ENCODE measurements around the gene KCNG3. TPM values are rescaled to one million over a fixed set of nuclear protein-coding genes. Genes with fewer than 3 reads are reported as not detected.

KCNG3 gene
- total RNA-seq, 2 donors from 2014 or later: 0.84 to 1.5 TPM

DNA sequence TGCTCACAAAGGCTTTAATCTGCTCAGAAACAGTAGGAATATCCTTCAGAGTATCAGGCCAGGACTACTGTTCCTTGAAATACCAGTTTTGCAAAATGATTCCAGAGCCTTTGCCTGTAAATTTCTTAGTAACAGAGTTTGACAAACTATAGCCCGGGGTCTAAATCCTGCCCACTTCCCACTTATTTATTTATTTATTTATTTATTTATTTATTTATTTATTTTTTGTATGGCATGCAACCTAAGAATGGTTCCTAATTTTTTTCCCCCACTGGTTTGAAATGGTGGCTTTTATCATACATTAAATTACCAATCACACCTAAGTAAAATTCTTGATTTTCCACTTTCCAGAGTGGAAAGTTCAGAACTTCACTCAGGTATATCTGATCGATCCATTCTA, 45.6 kb downstream of the KCNG3 start:
- Mint-ChIP-seq H3K36me3 (ENCODE audit: low read depth) (no peaks in the 10 kb centered on the region), H3K4me1 (no peaks in the 10 kb centered on the region), H3K9me3 (no peaks in the 10 kb centered on the region), H3K4me3 (no peak overlapping the region), H3K27ac (no peak overlapping the region), H3K27me3 (ENCODE audit: insufficient read depth) (no peaks in the 10 kb centered on the region)
- no peak overlapping the region for H3K27ac ChIP-seq (ENCODE audit: low read depth, low read length)
- TF ChIP-seq, protein P1, sequence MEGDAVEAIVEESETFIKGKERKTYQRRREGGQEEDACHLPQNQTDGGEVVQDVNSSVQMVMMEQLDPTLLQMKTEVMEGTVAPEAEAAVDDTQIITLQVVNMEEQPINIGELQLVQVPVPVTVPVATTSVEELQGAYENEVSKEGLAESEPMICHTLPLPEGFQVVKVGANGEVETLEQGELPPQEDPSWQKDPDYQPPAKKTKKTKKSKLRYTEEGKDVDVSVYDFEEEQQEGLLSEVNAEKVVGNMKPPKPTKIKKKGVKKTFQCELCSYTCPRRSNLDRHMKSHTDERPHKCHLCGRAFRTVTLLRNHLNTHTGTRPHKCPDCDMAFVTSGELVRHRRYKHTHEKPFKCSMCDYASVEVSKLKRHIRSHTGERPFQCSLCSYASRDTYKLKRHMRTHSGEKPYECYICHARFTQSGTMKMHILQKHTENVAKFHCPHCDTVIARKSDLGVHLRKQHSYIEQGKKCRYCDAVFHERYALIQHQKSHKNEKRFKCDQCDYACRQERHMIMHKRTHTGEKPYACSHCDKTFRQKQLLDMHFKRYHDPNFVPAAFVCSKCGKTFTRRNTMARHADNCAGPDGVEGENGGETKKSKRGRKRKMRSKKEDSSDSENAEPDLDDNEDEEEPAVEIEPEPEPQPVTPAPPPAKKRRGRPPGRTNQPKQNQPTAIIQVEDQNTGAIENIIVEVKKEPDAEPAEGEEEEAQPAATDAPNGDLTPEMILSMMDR (conservative IDR thresholded peaks at IDR 0.05): no peak
- H3K36me3 ChIP-seq (ENCODE audit: control insufficient read depth, insufficient read depth, low read length): no peaks in the 10 kb centered on the region
- H3K9me3 ChIP-seq (ENCODE audit: control insufficient read depth, low read length): no peaks in the 10 kb centered on the region
- 89 to 93% methylated on average over 1 to 2 of the region's 2 CpGs for WGBS, 2 experiments (ENCODE audit: insufficient coverage in 1 of 2, insufficient read length in 1 of 2)
- DNase-seq: no peak
- H3K9ac ChIP-seq (ENCODE audit: extremely low read depth, low read length, poor library complexity, severe bottlenecking): no peak overlapping the region
- no peaks in the 10 kb centered on the region for H3K27me3 ChIP-seq (ENCODE audit: control insufficient read depth, insufficient read depth, low read length, poor library complexity, severe bottlenecking)
- no peaks in the 10 kb centered on the region for H3K4me1 ChIP-seq (ENCODE audit: control insufficient read depth, insufficient read depth, low read length)
- H3K4me3 ChIP-seq (ENCODE audit: low read length): no peak overlapping the region

DNA sequence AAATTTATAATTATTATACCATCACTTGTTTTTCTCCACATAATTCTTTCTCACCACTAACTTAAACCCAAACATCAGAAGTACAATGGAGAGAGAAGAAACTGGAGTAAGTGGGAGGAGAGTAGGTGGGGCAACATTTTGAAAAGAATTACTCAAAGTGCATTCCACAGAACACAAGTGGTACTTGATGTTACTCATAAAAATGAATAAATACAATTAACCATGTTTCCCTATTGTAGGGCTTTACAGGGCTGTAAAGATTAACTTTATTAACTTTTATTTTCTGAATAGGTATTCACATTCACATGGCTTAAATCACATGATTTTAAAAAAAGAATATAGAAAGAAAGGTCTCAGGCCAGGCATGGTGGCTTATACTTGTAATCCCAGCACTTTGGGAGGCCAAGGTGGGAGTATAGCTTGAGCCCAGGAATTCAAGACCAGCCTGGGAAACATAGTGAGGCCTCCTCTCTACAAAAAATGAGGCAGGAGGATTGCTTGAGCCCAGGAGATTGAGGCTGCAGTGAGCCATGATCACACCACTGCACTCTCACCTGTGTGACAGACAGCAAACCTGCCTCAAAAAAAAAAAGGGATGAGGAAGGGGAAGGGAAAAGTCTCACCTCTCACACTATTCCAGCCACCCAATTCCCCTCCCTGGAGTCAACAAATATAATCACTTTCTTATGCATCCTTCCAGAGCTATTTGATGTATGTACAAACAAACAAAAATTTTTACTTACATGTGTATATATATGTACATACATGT, 47.1 kb downstream of the KCNG3 start:
- Histone ChIP-seq H3K27me3 (ENCODE audit: control insufficient read depth, insufficient read depth, low read length, poor library complexity, severe bottlenecking) (no peaks in the 10 kb centered on the region), H3K4me1 (ENCODE audit: control insufficient read depth, insufficient read depth, low read length) (no peaks in the 10 kb centered on the region), H3K4me3 (ENCODE audit: low read length) (no peak overlapping the region), H3K27ac (ENCODE audit: low read depth, low read length) (no peak overlapping the region), H3K9ac (ENCODE audit: extremely low read depth, low read length, poor library complexity, severe bottlenecking) (no peak overlapping the region), H3K36me3 (ENCODE audit: control insufficient read depth, insufficient read depth, low read length) (no peaks in the 10 kb centered on the region), H3K9me3 (ENCODE audit: control insufficient read depth, low read length) (no peaks in the 10 kb centered on the region)
- peaks cover 9% of the 10 kb centered on the region for H3K4me1 Mint-ChIP-seq
- no peaks in the 10 kb centered on the region for H3K9me3 Mint-ChIP-seq
- no peak overlapping the region for H3K4me3 Mint-ChIP-seq
- H3K36me3 Mint-ChIP-seq (ENCODE audit: low read depth): no peaks in the 10 kb centered on the region
- H3K27ac Mint-ChIP-seq: no peak overlapping the region
- no peak for DNase-seq
- TF ChIP-seq, protein P1 (conservative IDR thresholded peaks at IDR 0.05): no peak
- no peaks in the 10 kb centered on the region for H3K27me3 Mint-ChIP-seq (ENCODE audit: insufficient read depth)

- H3K4me3 Mint-ChIP-seq: no peak overlapping the region
- Histone ChIP-seq H3K27me3 (ENCODE audit: control insufficient read depth, insufficient read depth, low read length, poor library complexity, severe bottlenecking) (no peaks in the 10 kb centered on the region), H3K9ac (ENCODE audit: extremely low read depth, low read length, poor library complexity, severe bottlenecking) (no peak overlapping the region), H3K9me3 (ENCODE audit: control insufficient read depth, low read length) (no peaks in the 10 kb centered on the region), H3K4me3 (ENCODE audit: low read length) (no peak overlapping the region), H3K27ac (ENCODE audit: low read depth, low read length) (no peak overlapping the region), H3K36me3 (ENCODE audit: control insufficient read depth, insufficient read depth, low read length) (no peaks in the 10 kb centered on the region), H3K4me1 (ENCODE audit: control insufficient read depth, insufficient read depth, low read length) (no peaks in the 10 kb centered on the region)
- no peak overlapping the region for H3K27ac Mint-ChIP-seq
- H3K27me3 Mint-ChIP-seq (ENCODE audit: insufficient read depth): no peaks in the 10 kb centered on the region
- H3K4me1 Mint-ChIP-seq: peaks cover 9% of the 10 kb centered on the region
- WGBS, 2 experiments (ENCODE audit: insufficient coverage in 1 of 2, insufficient read length in 1 of 2): 86 to 100% methylated on average over 3 to 5 of the region's 5 CpGs
- DNase-seq: no peak
- H3K9me3 Mint-ChIP-seq: no peaks in the 10 kb centered on the region
- no peaks in the 10 kb centered on the region for H3K36me3 Mint-ChIP-seq (ENCODE audit: low read depth)
- TF ChIP-seq, protein P1 (conservative IDR thresholded peaks at IDR 0.05): no peak
Observed at GRCh38 chr2:42443718-42444399, 49.9 kb downstream of the KCNG3 start.

All from endodermal cell (in vitro differentiated cells).